ENCODE measurements around the gene CUL5.

- TF ChIP-seq CTCF (conservative IDR thresholded peaks at IDR 0.05) (no peak), EZH2 (IDR thresholded peaks at IDR 0.05; ENCODE audit: low read depth) (no peak)
Observed at GRCh38 chr11:108101090-108101775, 92.5 kb downstream of the CUL5 start.
